ENCODE data around the gene LRRC36.

The LRRC36 gene

DNA sequence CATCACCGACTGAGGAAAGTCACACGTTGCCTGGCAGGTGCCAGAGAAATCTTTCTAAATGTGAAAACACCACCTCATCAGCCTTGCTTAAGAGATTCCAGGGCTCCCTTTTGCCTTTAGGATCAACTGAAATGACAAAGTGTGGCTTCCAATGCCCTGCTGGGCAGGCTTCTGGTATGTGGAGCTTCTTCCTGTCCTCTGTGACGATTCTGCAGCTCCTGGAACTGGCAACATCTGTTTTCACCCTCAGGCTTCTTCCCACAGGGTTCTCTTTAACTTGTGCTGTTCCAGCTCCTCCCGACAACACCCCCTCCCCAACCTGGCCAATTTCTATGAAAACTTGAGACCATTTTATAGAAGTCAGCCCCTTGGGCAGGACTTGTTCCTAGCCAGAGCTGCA, 94.4 kb downstream of the LRRC36 start:
- H3K4me3 ChIP-seq (ENCODE audit: low read depth, low read length) = no peak overlapping the region

GRCh38 chr16:67423015-67423414, 96.4 kb downstream of the LRRC36 start:
- H3K4me3 ChIP-seq (ENCODE audit: low read depth, low read length) = no peak overlapping the region

DNA sequence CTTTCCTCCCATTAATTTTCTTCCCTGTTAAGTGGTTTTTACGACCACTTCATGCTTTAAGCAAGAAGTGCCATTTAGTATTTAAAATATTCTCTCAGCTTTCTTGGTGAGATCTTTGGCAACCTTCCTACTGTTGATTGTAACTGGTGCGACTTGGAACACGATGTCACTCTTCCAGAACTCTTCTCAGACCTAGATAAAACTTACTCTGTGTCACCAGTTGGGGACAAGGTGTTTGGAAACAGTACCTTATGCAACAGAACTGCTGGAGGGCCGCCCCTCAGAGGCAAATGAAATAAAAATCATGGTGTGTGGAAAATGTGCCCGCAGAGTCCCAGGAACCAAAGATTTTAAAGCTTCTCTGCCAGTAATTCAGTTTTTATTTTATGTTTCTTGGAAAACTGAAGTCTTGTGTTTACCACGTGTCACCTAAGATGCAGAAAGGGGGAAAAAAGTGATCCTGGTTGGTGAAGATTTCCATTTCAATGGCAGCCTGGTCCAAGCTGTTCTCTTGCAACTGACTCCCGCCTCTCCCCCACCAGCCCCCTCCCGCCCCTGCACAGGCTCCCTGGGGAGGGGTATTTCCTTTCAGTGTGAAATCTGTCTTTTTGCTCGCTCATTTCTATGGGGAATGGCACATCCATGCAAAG, 97.1 kb downstream of the LRRC36 start:
- no peak overlapping the region for H3K4me3 ChIP-seq (ENCODE audit: low read depth, low read length)

DNA sequence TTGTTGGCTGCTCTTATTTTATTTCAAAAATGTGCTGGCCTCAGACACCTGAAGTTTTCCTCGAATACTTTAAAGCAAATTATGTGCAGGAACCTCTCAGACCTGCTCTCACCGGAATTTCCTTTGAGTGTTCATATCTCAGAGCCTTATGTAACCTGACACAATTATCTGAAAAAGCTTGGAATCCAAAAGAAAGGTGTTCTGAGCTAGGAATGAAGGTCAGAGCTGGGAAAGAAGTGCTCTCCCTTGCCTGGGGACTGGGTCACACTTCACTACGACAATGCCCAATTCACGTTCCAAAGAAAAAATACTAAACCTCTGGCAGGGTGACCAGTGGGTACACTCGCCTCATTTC, 97.6 kb downstream of the LRRC36 start:
- H3K4me3 ChIP-seq (ENCODE audit: low read depth, low read length) = no peak overlapping the region

GRCh38 chr16:67425061-67425460, 98.4 kb downstream of the LRRC36 start:
- no peak overlapping the region for H3K4me3 ChIP-seq (ENCODE audit: low read depth, low read length)

GRCh38 chr16:67425580-67425979, 99.0 kb downstream of the LRRC36 start:
- H3K4me3 ChIP-seq (ENCODE audit: low read depth, low read length) = no peak overlapping the region

DNA sequence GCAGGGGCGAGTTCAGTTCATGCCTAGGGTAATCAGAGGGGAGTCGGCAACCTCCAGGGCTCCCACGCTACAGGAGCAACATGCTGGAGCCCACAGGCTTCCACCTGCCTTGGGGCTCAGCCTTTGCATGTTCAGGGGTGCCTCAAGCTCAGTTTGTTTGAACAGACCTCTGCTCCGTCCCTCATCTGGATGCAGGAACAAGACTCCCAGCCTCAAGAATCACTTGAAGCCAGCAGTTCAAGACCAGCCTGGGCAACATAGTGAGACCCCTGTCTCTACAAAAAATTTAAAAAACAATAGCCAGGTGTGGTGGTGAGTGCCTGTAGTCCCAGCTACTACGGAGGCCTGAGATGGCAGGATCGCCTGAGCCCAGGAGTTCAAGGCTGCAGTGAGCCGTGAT, 99.4 kb downstream of the LRRC36 start:
- no peak overlapping the region for H3K4me3 ChIP-seq (ENCODE audit: low read depth, low read length)

- no peak overlapping the region for H3K4me3 ChIP-seq (ENCODE audit: low read depth, low read length)
Measured at GRCh38 chr16:67426950-67427349, 100.3 kb downstream of the LRRC36 start.

DNA sequence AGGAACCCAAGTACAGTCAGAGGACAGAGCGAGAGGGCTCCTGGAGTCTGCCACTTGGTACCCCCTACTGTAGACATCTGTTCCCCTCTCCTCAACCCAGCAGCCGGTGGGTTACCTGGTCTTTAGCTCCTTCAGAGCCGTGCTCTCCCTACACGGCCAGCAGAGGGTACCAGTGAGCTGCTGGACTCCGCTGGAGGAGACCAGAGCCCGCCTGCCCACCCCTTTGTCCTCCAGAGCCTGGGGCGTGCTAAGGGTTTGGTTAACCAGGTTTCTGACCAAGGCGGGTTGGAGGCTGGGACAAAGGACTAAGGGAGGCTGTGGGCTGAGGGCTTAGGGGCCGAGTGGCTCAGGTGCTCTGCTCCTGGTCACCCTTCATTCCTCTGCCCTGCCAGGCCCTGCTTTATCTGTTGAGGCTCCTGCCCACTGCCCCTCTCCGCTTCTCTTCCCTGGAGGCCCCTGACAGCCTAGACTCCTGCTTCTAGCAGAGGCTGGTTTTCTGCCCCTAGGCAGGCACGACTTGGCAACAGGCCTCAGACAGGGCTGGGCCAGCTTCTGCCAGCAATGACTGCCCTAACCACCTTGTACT, 101.6 kb downstream of the LRRC36 start:
- H3K4me3 ChIP-seq (ENCODE audit: low read depth, low read length) = no peak overlapping the region

DNA sequence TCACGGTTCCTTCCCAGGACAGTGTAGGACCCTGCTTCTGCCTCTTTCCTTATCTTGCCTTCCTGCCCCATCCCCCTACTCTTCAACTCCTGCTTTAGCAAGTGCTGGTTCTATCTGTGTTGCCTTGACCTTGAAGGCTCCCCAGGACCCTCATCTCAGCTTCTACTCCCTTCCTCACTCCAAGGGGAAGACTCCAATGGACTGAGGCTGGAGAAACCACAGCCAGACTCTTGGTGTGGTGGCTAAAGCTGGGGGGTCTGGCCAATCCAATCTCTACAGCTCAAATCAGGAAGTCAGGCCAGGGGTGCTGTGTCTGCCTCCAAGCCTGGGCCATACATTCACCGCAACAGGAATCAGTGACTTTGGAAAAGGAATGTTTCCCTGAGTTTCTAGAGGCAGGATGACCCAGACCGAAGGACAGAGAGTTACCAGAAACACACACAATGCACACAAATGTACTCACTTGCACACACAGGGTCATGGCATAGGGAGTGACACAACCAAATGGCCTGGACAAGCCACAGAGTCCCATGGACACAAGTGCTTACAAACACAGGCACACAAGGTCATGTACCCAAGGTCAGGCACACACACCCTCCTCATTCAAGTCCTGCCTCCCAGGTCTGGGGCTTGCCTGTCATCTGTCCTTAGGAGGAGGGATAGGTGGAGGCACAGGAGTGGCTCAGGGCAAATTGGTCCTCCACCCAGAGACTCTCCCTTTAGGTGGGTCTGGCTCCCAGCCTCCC, 102.6 kb downstream of the LRRC36 start:
- H3K4me3 ChIP-seq (ENCODE audit: low read depth, low read length) = no peak overlapping the region

GRCh38 chr16:67429799-67430503, 103.3 kb downstream of the LRRC36 start:
- peak overlapping the region; percentile 56 for H3K4me3 ChIP-seq (ENCODE audit: low read depth, low read length)

DNA sequence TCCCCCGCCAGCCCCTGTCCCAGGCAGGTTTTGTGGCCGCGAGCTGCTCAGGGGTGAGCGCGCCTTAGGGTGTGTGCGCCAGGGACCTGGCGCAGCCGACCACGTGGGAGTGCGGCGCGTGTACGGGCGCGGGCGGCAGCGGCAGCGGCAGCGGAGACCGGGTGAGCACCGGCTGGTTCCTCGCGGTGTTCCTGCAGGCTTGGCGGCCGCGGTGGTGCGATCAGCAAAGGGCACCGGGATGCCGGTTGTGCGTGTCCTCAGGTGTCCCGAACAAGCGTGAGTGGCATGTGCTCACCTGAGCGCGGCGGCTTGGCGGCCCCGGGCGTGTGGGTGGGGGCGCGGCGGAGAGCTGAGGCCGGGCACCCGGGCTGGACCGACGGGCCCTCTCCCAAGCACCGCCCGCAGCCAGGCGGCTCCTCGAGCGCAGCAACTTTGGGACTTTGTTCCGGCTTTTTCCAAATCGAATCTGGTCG, 103.9 kb downstream of the LRRC36 start:
- H3K4me3 ChIP-seq (ENCODE audit: low read depth, low read length) = peak overlapping the region; percentile 56

GRCh38 chr16:67430977-67431774, 104.6 kb downstream of the LRRC36 start, which contains the start of gene HSD11B2:
Gene HSD11B2, plus strand, starts transcription at chr16:67431121. Its CDS starts 128 bp downstream, at chr16:67431249.
- peak within 1 kb of the TSS; percentile 56 for H3K4me3 ChIP-seq (ENCODE audit: low read depth, low read length)

DNA sequence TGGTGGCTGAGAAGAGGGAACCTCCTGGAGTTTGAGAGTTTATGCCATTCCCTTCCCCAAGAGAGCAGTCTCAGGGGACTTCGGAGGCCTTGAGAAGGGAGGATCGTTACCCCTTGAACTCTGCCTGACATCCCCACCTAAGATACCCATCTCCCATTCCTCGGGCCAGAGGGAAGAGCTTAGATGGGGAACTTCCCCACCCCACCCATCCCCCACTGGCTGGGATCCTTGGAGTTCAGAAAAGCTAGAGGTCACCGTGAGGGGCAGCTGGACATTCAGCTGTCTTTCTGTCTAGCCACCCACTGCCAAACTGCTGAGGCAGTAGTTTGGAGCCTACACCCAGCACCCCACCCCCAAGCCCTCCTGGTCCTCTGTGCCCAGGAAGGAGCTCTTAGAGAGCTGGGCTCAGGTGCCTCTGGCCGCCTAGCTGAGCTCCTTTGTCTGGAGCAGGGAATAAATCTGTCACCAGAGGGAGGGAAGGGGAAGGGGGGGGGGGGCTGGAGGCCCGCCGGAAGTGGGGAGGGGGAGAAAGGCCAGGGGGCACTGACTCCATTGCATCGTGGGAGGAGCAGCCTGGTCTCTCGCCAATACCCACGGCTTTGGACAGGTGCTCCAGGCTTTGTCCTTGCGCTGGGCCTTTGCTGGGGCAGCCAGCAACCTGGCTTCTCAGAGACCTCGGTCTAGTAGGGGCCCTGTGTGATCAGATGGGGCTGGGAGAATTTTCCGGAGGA, 105.3 kb downstream of the LRRC36 start:
- peak overlapping the region; percentile 47 for H3K4me3 ChIP-seq (ENCODE audit: low read depth, low read length)

- no peak overlapping the region for H3K4me3 ChIP-seq (ENCODE audit: low read depth, low read length)
Measured at GRCh38 chr16:67432506-67432890, 105.9 kb downstream of the LRRC36 start.

GRCh38 chr16:67433131-67433719, 106.6 kb downstream of the LRRC36 start:
- no peak overlapping the region for H3K4me3 ChIP-seq (ENCODE audit: low read depth, low read length)

All from iPS-11a (cell line).